Uterus (tissue), 4 donors: ENCODE results near the gene COPS9. TPM values are rescaled to one million over a fixed set of nuclear protein-coding genes. Genes with fewer than 3 reads are reported as not detected.

Experiments used
- DNase-seq, 2 donors: peaks; one replicate each; pipeline ENCODE4 v3.0.0-alpha.2; 2019 to 2020
- H3K27ac ChIP-seq, 2 donors: fragments of 200-600 bp; sonication (generic); 1 replicate in 1 of 2; 2 replicates in 1 of 2; pipeline ENCODE4 v1.5.1; 2016 to 2018
- H3K27me3 ChIP-seq, 2 donors: fragments of 200-600 bp; sonication (generic); one replicate each; pipeline ENCODE4 v1.5.1; 2018 to 2019; ENCODE audit warnings: control low read depth in 1 of 2
- H3K36me3 ChIP-seq, 2 donors: fragments of 200-600 bp; sonication (generic); one replicate each; pipeline ENCODE4 v1.5.1; 2019; ENCODE audit warnings: control low read depth in 1 of 2
- H3K4me1 ChIP-seq, 2 donors: fragments of 200-600 bp; sonication (generic); one replicate each; pipeline ENCODE4 v1.5.1; 2018 to 2019; ENCODE audit warnings: control low read depth in 1 of 2
- H3K4me3 ChIP-seq, 2 donors: fragments of 200-600 bp; sonication (generic); 1 replicate in 1 of 2; 2 replicates in 1 of 2; pipeline ENCODE4 v1.5.1; 2018 to 2019; ENCODE audit warnings: mild to moderate bottlenecking in 1 of 2
- H3K9me3 ChIP-seq, 2 donors: fragments of 200-600 bp; sonication (generic); one replicate each; pipeline ENCODE4 v1.5.1; 2019; ENCODE audit warnings: control low read depth in 1 of 2
- CTCF ChIP-seq, 4 experiments: fragments of 200-600 bp in 2 of 4; fragments of 450-650 bp in 2 of 4; sonication (generic) in 2 of 4; IDR thresholded peaks; one replicate each; pipeline ENCODE4 v1.5.1; 2016 to 2019; ENCODE audit warnings: antibody characterized with exemption in 4 of 4, mild to moderate bottlenecking in 2 of 4, moderate library complexity in 1 of 4
- POLR2A ChIP-seq, 2 donors: fragments of 450-650 bp; IDR thresholded peaks; one replicate each; pipeline ENCODE4 v1.6.1; 2016; ENCODE audit warnings: antibody characterized with exemption in 2 of 2, mild to moderate bottlenecking in 1 of 2, moderate library complexity in 1 of 2
- intact Hi-C: fragments of 100-400 bp; cut with DNase I; formaldehyde crosslinking; loops from one replicate; pipeline ENCODE4 v1.15.1; 2023; ENCODE audit warnings: low total_unique reads
- total RNA-seq, 4 donors: library from RNA; depleted of rRNA in 3 of 4; stranded (reverse); fragments of >200 nt in 3 of 4; gene quantifications; one replicate each; pipeline versions ENCODE4 v1.1.0 to v1.2.4, GENCODE V29; 2014 to 2023
- donor health status: DM: yes; HTN: yes; CAD: no.

The COPS9 gene
- total RNA-seq, 4 donors from 2014 or later: 14.1 to 189 (median 98.0) TPM

GRCh38 chr2:240107477-240107796 is 28.7 kb downstream of the COPS9 start:
- no peak for TF ChIP-seq CTCF (IDR thresholded peaks at IDR 0.05)
- TF ChIP-seq POLR2A (IDR thresholded peaks at IDR 0.05): no peak
- Histone ChIP-seq H3K27ac (no peak overlapping the region), H3K9me3 (no peaks in the 10 kb centered on the region), H3K4me1 (no peaks in the 10 kb centered on the region), H3K4me3 (no peak overlapping the region), H3K36me3 (no peaks in the 10 kb centered on the region), H3K27me3 (no peaks in the 10 kb centered on the region)
- DNase-seq: no peak
- intact Hi-C loops: no loop called here

GRCh38 chr2:240106765-240107476 is 29.2 kb downstream of the COPS9 start:
- H3K9me3 ChIP-seq: no peaks in the 10 kb centered on the region
- no peaks in the 10 kb centered on the region for H3K4me1 ChIP-seq
- H3K4me3 ChIP-seq: no peak overlapping the region
- no peak overlapping the region for H3K27ac ChIP-seq
- H3K27me3 ChIP-seq: no peaks in the 10 kb centered on the region
- no peaks in the 10 kb centered on the region for H3K36me3 ChIP-seq
- intact Hi-C loops: no loop called here
- DNase-seq: no peak
- TF ChIP-seq CTCF (IDR thresholded peaks at IDR 0.05) (no peak), POLR2A (IDR thresholded peaks at IDR 0.05) (no peak)

GRCh38 chr2:240105982-240106381 is 30.1 kb downstream of the COPS9 start:
- no peaks in the 10 kb centered on the region for H3K27me3 ChIP-seq

GRCh38 chr2:240103136-240103535 is 33.0 kb downstream of the COPS9 start:
- intact Hi-C loops: no loop called here
- H3K9me3 ChIP-seq: no peaks in the 10 kb centered on the region

More at GRCh38 chr2:240105982-240106381, 30.1 kb downstream of the COPS9 start:
- Histone ChIP-seq H3K4me3 (no peak overlapping the region), H3K36me3 (no peaks in the 10 kb centered on the region), H3K9me3 (no peaks in the 10 kb centered on the region), H3K4me1 (no peaks in the 10 kb centered on the region), H3K27ac (no peak overlapping the region)
- no peak for TF ChIP-seq POLR2A (IDR thresholded peaks at IDR 0.05)
- TF ChIP-seq CTCF (IDR thresholded peaks at IDR 0.05): no peak
- DNase-seq: no peak
- intact Hi-C loops: no loop called here

More at GRCh38 chr2:240103136-240103535, 33.0 kb downstream of the COPS9 start:
- no peak for TF ChIP-seq CTCF (IDR thresholded peaks at IDR 0.05)
- TF ChIP-seq POLR2A (IDR thresholded peaks at IDR 0.05): no peak
- DNase-seq: no peak
- Histone ChIP-seq H3K4me1 (no peaks in the 10 kb centered on the region), H3K27ac (no peak overlapping the region), H3K27me3 (no peaks in the 10 kb centered on the region), H3K4me3 (no peak overlapping the region), H3K36me3 (no peaks in the 10 kb centered on the region)
